Thyroid gland (tissue), 4 donors: ENCODE data around the gene CACHD1.

Experiments
- CTCF ChIP-seq, 6 experiments: fragments of 200-600 bp in 3 of 6; fragments of 450-650 bp in 3 of 6; sonication (generic) in 3 of 6; IDR thresholded peaks; one replicate each; pipeline ENCODE4 v1.5.1; 2016 to 2019; ENCODE audit warnings: antibody characterized with exemption in 6 of 6, mild to moderate bottlenecking in 2 of 6, inconsistent platforms in 1 of 6, moderate library complexity in 1 of 6
- POLR2A ChIP-seq, 2 donors: fragments of 450-650 bp; IDR thresholded peaks; one replicate each; pipeline ENCODE4 v1.6.1; 2017; ENCODE audit warnings: antibody characterized with exemption in 2 of 2, mild to moderate bottlenecking in 2 of 2, moderate library complexity in 1 of 2

- TF ChIP-seq CTCF (IDR thresholded peaks at IDR 0.05): no peak
- no peak for TF ChIP-seq POLR2A (IDR thresholded peaks at IDR 0.05)
Observed at GRCh38 chr1:64459743-64460142, 10.2 kb upstream of the CACHD1 start.
